CD14-positive monocyte (primary cell): Measurements from ENCODE around the gene SMC4. TPM values are rescaled to one million over a fixed set of nuclear protein-coding genes. Genes with fewer than 3 reads are reported as not detected.

Experiments used
- DNase-seq, 3 donors: peaks; one replicate each; pipeline ENCODE4 v3.0.0-alpha.2; 2011 to 2022
- H2AFZ ChIP-seq: 2 replicates; pipeline ENCODE4 v1.6.0; 2012; ENCODE audit warnings: mild to moderate bottlenecking, low read depth, low read length, inconsistent platforms; ENCODE audit not compliant: insufficient read depth, poor library complexity, severe bottlenecking
- H3K27ac ChIP-seq, 2 donors: 1 replicate in 1 of 2; 2 replicates in 1 of 2; pipeline ENCODE4 v1.5.1; 2012 to 2013; ENCODE audit warnings: low read length in 2 of 2, control low read depth in 1 of 2, inconsistent platforms in 1 of 2, low read depth in 1 of 2, mild to moderate bottlenecking in 1 of 2
- H3K27me3 ChIP-seq, 2 donors: one replicate each; pipeline versions ENCODE4 v1.6.0 to v1.6.1; 2011 to 2013; ENCODE audit warnings: low read length in 2 of 2; ENCODE audit not compliant: control insufficient read depth in 2 of 2, insufficient read depth in 2 of 2
- H3K36me3 ChIP-seq, 2 donors: replicated peaks in 1 of 2; 1 replicate in 1 of 2; 2 replicates in 1 of 2; pipeline versions ENCODE4 v1.5.1 to v1.6.1; 2012 to 2013; ENCODE audit warnings: low read length in 2 of 2, control low read depth in 1 of 2, inconsistent platforms in 1 of 2, mild to moderate bottlenecking in 1 of 2; ENCODE audit not compliant: insufficient read depth in 2 of 2, control insufficient read depth in 1 of 2
- H3K4me1 ChIP-seq, 2 donors: 1 replicate in 1 of 2; 2 replicates in 1 of 2; pipeline versions ENCODE4 v1.5.1 to v1.6.1; 2012 to 2013; ENCODE audit warnings: low read length in 2 of 2, control low read depth in 1 of 2, inconsistent platforms in 1 of 2, mild to moderate bottlenecking in 1 of 2, moderate library complexity in 1 of 2; ENCODE audit not compliant: insufficient read depth in 2 of 2, control insufficient read depth in 1 of 2
- H3K4me2 ChIP-seq: replicated peaks from 2 replicates; pipeline ENCODE3; 2012; ENCODE audit warnings: low read length, moderate library complexity, mild to moderate bottlenecking; ENCODE audit not compliant: poor library complexity, severe bottlenecking; ENCODE audit errors: extremely low read depth
- H3K4me3 ChIP-seq, 3 experiments: fragments of 200-600 bp in 1 of 3; sonication (generic) in 1 of 3; replicated peaks in 1 of 3; 1 replicate in 2 of 3; 2 replicates in 1 of 3; pipeline ENCODE4 v1.5.1; 2011 to 2013; ENCODE audit warnings: low read length in 3 of 3, mild to moderate bottlenecking in 3 of 3, control low read depth in 2 of 3, low read depth in 2 of 3, inconsistent platforms in 1 of 3, moderate library complexity in 1 of 3
- H3K79me2 ChIP-seq: 2 replicates; pipeline ENCODE4 v1.6.0; 2012; ENCODE audit warnings: mild to moderate bottlenecking, control low read depth, inconsistent platforms, low read length, moderate library complexity; ENCODE audit not compliant: insufficient read depth
- H3K9ac ChIP-seq: 2 replicates; pipeline ENCODE4 v1.6.0; 2017; ENCODE audit warnings: low read length, mild to moderate bottlenecking; ENCODE audit not compliant: insufficient read depth, poor library complexity, severe bottlenecking
- H3K9me3 ChIP-seq, 2 donors: replicated peaks in 1 of 2; 1 replicate in 1 of 2; 2 replicates in 1 of 2; pipeline versions ENCODE4 v1.5.1 to v1.6.1; 2012 to 2013; ENCODE audit warnings: low read length in 2 of 2, control low read depth in 1 of 2; ENCODE audit not compliant: control insufficient read depth in 1 of 2, insufficient read depth in 1 of 2
- H4K20me1 ChIP-seq: 2 replicates; pipeline ENCODE4 v1.6.0; 2012; ENCODE audit warnings: mild to moderate bottlenecking, low read length, control low read depth, moderate library complexity; ENCODE audit not compliant: insufficient read depth
- H3K27ac Mint-ChIP-seq, 7 donors: one replicate each; pipeline ENCODE4 v1.8.0; 2020; ENCODE audit warnings: mild to moderate bottlenecking in 7 of 7, mixed read lengths in 7 of 7, moderate library complexity in 6 of 7, inconsistent platforms in 2 of 7
- H3K27me3 Mint-ChIP-seq, 3 donors: one replicate each; pipeline ENCODE4 v1.8.0; 2021 to 2022; ENCODE audit warnings: low read depth in 3 of 3, mild to moderate bottlenecking in 3 of 3, mixed read lengths in 3 of 3, moderate library complexity in 3 of 3, inconsistent platforms in 1 of 3
- H3K36me3 Mint-ChIP-seq, 2 donors: one replicate each; pipeline ENCODE4 v1.8.0; 2020; ENCODE audit warnings: mixed read lengths in 2 of 2, inconsistent platforms in 1 of 2, mild to moderate bottlenecking in 1 of 2
- H3K4me1 Mint-ChIP-seq: one replicate; pipeline ENCODE4 v1.8.0; 2020; ENCODE audit warnings: mild to moderate bottlenecking, mixed read lengths
- H3K4me3 Mint-ChIP-seq, 2 donors: one replicate each; pipeline ENCODE4 v1.8.0; 2020; ENCODE audit warnings: mild to moderate bottlenecking in 2 of 2, mixed read lengths in 2 of 2, moderate library complexity in 1 of 2
- H3K9me3 Mint-ChIP-seq, 7 donors: one replicate each; pipeline ENCODE4 v1.8.0; 2020 to 2022; ENCODE audit warnings: mixed read lengths in 7 of 7, mild to moderate bottlenecking in 6 of 7, moderate library complexity in 6 of 7, inconsistent platforms in 2 of 7
- CTCF ChIP-seq: fragments of 200-600 bp; IDR thresholded peaks from one replicate; pipeline ENCODE4 v1.8.0; 2022; ENCODE audit warnings: antibody characterized with exemption, mild to moderate bottlenecking
- WGBS: methylation state at CpG from one replicate; pipeline ENCODE4 v1.1.5; 2013; ENCODE audit warnings: missing lambda C conversion rate; ENCODE audit not compliant: insufficient coverage; 5-methylcytosine and 5-hydroxymethylcytosine counted together
- intact Hi-C, 2 donors: fragments of 100-400 bp; cut with micrococcal nuclease; formaldehyde crosslinking; loops; one replicate each; pipeline versions ENCODE4 v1.15.0 to v1.15.1; 2023
- polyA plus RNA-seq, 3 donors: library from polyadenylated mRNA; depleted of rRNA in 1 of 3; unstranded in 2 of 3; stranded (reverse) in 1 of 3; fragments of 300-500 nt in 2 of 3; fragments of >200 nt in 1 of 3; fragmentation: Illumina TruSeq in 2 of 3; gene quantifications; 1 replicate in 2 of 3; 2 replicates in 1 of 3; pipeline ENCODE4 v1.2.3, GENCODE V29; 2012 to 2021

SMC4 gene
- polyA plus RNA-seq, 3 donors, result 6.8 to 17.2 (median 14.1) TPM

DNA sequence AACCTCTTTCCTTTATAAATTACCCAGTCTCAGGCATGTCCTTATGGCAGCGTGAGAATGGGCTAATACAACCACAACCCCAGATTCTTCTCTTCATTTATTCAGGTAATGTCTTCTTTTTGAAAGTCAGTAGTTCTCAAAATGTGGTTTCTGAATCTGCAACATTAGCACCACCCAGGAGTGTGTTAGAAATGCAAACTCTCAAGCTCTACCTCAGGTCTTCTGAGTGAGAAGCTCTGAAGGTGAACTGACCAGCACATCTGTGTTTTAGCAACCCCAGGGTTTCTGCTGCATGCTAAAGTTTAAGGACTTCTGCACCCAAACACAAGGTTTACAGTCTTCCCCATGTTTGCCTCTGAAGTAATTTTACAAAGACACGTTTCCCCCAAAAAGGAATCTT lies 72.4 kb downstream of the SMC4 start:
- H3K9ac ChIP-seq, result no peak overlapping the region
- H2AFZ ChIP-seq, result no peak overlapping the region
- H3K9me3 ChIP-seq, result peaks cover 15 to 21% of the 10 kb centered on the region in 2 donors
- H3K27ac ChIP-seq, result no peak overlapping the region
- Mint-ChIP-seq H3K4me3 (no peak overlapping the region), H3K9me3 (peaks cover 2 to 26% (median 18%) of the 10 kb centered on the region in 7 donors), H3K4me1 (peaks cover 7% of the 10 kb centered on the region), H3K27ac (no peak overlapping the region), H3K27me3 (peaks cover 0 to 1% (median 0%) of the 10 kb centered on the region in 3 donors), H3K36me3 (no peaks in the 10 kb centered on the region)
- no peaks in the 10 kb centered on the region for H3K4me1 ChIP-seq
- no peaks in the 10 kb centered on the region for H4K20me1 ChIP-seq
- H3K4me2 ChIP-seq, result no peak overlapping the region
- no CpG with 5 or more reads among the region's 2 CpGs for WGBS
- no peaks in the 10 kb centered on the region for H3K36me3 ChIP-seq
- DNase-seq, result no peak
- no peaks in the 10 kb centered on the region for H3K27me3 ChIP-seq
- TF ChIP-seq CTCF, result no peak
- H3K79me2 ChIP-seq, result no peaks in the 10 kb centered on the region
- intact Hi-C loops, result no loop called here
- H3K4me3 ChIP-seq, result no peak overlapping the region

- H3K27ac Mint-ChIP-seq, result no peak overlapping the region
- DNase-seq, result no peak
- no peak overlapping the region for H3K27ac ChIP-seq
- H3K9me3 Mint-ChIP-seq, result peaks cover 2 to 26% (median 18%) of the 10 kb centered on the region in 7 donors
- H3K79me2 ChIP-seq, result no peaks in the 10 kb centered on the region
- WGBS, result no CpG with 5 or more reads among the region's 2 CpGs
- no peaks in the 10 kb centered on the region for H4K20me1 ChIP-seq
- peaks cover 11% of the 10 kb centered on the region for H3K4me1 Mint-ChIP-seq
- intact Hi-C loops, result no loop called here
- H3K27me3 Mint-ChIP-seq, result peaks cover 0 to 1% (median 0%) of the 10 kb centered on the region in 3 donors
- peaks cover 15 to 21% of the 10 kb centered on the region in 2 donors for H3K9me3 ChIP-seq
- peaks cover 1 to 4% of the 10 kb centered on the region in 2 donors for H3K4me1 ChIP-seq
- no peak overlapping the region for H2AFZ ChIP-seq
- no peak for TF ChIP-seq CTCF
- no peak overlapping the region for H3K4me3 Mint-ChIP-seq
- no peak overlapping the region for H3K4me2 ChIP-seq
- H3K36me3 ChIP-seq, result no peaks in the 10 kb centered on the region
- H3K4me3 ChIP-seq, result no peak overlapping the region
- H3K9ac ChIP-seq, result no peak overlapping the region
- H3K27me3 ChIP-seq, result no peaks in the 10 kb centered on the region
- no peaks in the 10 kb centered on the region for H3K36me3 Mint-ChIP-seq
Measured at GRCh38 chr3:160472344-160472743, 72.9 kb downstream of the SMC4 start.
